OCI-LY1 (cell line): ENCODE measurements around the gene TBC1D5.

Experiments
- H2AFZ ChIP-seq: fragments of 200-600 bp; sonication (generic), shearing (Covaris generic); 2 replicates; pipeline ENCODE4 v1.6.0; 2014; ENCODE audit warnings: antibody characterized with exemption, mild to moderate bottlenecking, low read length
- H3F3A ChIP-seq: fragments of 200-600 bp; sonication (generic), shearing (Covaris generic); 2 replicates; pipeline ENCODE4 v1.6.0; 2014; ENCODE audit warnings: mild to moderate bottlenecking, antibody characterized with exemption, low read length, moderate library complexity; ENCODE audit not compliant: insufficient read depth
- H3K27ac ChIP-seq: fragments of 200-600 bp; sonication (generic); 2 replicates; pipeline ENCODE4 v1.5.1; 2014; ENCODE audit warnings: low read length, mixed run types, mild to moderate bottlenecking, low read depth; ENCODE audit not compliant: poor library complexity, severe bottlenecking
- H3K27me3 ChIP-seq: fragments of 200-600 bp; sonication (generic); 2 replicates; pipeline ENCODE4 v1.6.0; 2014; ENCODE audit warnings: antibody characterized with exemption, mild to moderate bottlenecking, low read length, moderate library complexity; ENCODE audit not compliant: insufficient read depth
- H3K36me3 ChIP-seq: fragments of 200-600 bp; sonication (generic); 2 replicates; pipeline ENCODE4 v1.6.1; 2014; ENCODE audit warnings: mild to moderate bottlenecking, antibody characterized with exemption, low read length, moderate library complexity, mixed read lengths; ENCODE audit not compliant: insufficient read depth
- H3K4me1 ChIP-seq: fragments of 200-600 bp; sonication (generic); 2 replicates; pipeline ENCODE4 v1.5.1; 2014; ENCODE audit warnings: mild to moderate bottlenecking, low read length, moderate library complexity; ENCODE audit not compliant: insufficient read depth, severe bottlenecking
- H3K4me2 ChIP-seq: fragments of 200-600 bp; sonication (generic), shearing (Covaris generic); 2 replicates; pipeline ENCODE4 v1.6.1; 2014; ENCODE audit warnings: low read length
- H3K4me3 ChIP-seq: fragments of 200-600 bp; sonication (generic); 2 replicates; pipeline ENCODE4 v1.5.1; 2014; ENCODE audit warnings: low read length, low read depth, mild to moderate bottlenecking, mixed read lengths; ENCODE audit not compliant: poor library complexity, severe bottlenecking
- H3K79me2 ChIP-seq: fragments of 200-600 bp; shearing (Covaris generic); 2 replicates; pipeline ENCODE4 v1.6.1; 2016; ENCODE audit warnings: mixed run types, low read length, mixed read lengths; ENCODE audit not compliant: insufficient read depth
- H3K9ac ChIP-seq: fragments of 200-600 bp; sonication (generic), shearing (Covaris generic); 2 replicates; pipeline ENCODE4 v1.6.1; 2014; ENCODE audit warnings: mild to moderate bottlenecking, low read length, mixed read lengths
- H3K9me2 ChIP-seq: fragments of 200-600 bp; sonication (generic), shearing (Covaris generic); 2 replicates; pipeline ENCODE4 v1.6.1; 2014; ENCODE audit warnings: low read depth, mild to moderate bottlenecking, low read length, mixed read lengths
- H3K9me3 ChIP-seq: fragments of 200-600 bp; shearing (Covaris generic); 2 replicates; pipeline ENCODE4 v1.6.1; 2014; ENCODE audit warnings: low read length, mixed read lengths
- H4K20me1 ChIP-seq: fragments of 200-600 bp; sonication (generic), shearing (Covaris generic); 2 replicates; pipeline ENCODE4 v1.6.0; 2016; ENCODE audit warnings: mild to moderate bottlenecking, low read length; ENCODE audit not compliant: insufficient read depth
- CTCF ChIP-seq: fragments of 200-600 bp; sonication (generic), shearing (Covaris generic); IDR thresholded peaks from 2 replicates; pipeline ENCODE4 v1.5.1; 2017; ENCODE audit warnings: mild to moderate bottlenecking, antibody characterized with exemption, low read length, moderate library complexity, mixed read lengths
- EZH2 ChIP-seq: fragments of 200-600 bp; sonication (generic), shearing (Covaris generic); IDR thresholded peaks from 2 replicates; pipeline ENCODE4 v1.8.0; 2017; ENCODE audit warnings: borderline replicate concordance, mixed run types, mild to moderate bottlenecking, antibody characterized with exemption, low read length, moderate library complexity, mixed read lengths

Gene TBC1D5

GRCh38 chr3:17550624-17551023 is 191.8 kb downstream of the TBC1D5 start:
- Histone ChIP-seq H3K36me3 (no peaks in the 10 kb centered on the region), H3K4me3 (no peak overlapping the region), H3K9ac (no peak overlapping the region), H3K9me2 (no peaks in the 10 kb centered on the region), H2AFZ (no peak overlapping the region), H4K20me1 (no peaks in the 10 kb centered on the region), H3K27me3 (no peaks in the 10 kb centered on the region), H3K4me1 (no peaks in the 10 kb centered on the region), H3K79me2 (0 out of 2 replicates have a peak, but pooled peaks cover 3% of the 10 kb centered on the region), H3K4me2 (no peak overlapping the region), H3F3A (no peaks in the 10 kb centered on the region), H3K27ac (no peak overlapping the region), H3K9me3 (no peaks in the 10 kb centered on the region)
- TF ChIP-seq CTCF (no peak), EZH2 (no peak)

- Histone ChIP-seq H3K4me3 (no peak overlapping the region), H4K20me1 (no peaks in the 10 kb centered on the region), H3K27ac (no peak overlapping the region), H3K4me2 (no peak overlapping the region), H3K4me1 (no peaks in the 10 kb centered on the region), H3K9me2 (no peaks in the 10 kb centered on the region), H3K36me3 (no peaks in the 10 kb centered on the region), H3K79me2 (0 out of 2 replicates have a peak, but pooled peaks cover 3% of the 10 kb centered on the region), H3F3A (no peaks in the 10 kb centered on the region), H3K9me3 (no peaks in the 10 kb centered on the region), H3K9ac (no peak overlapping the region), H3K27me3 (no peaks in the 10 kb centered on the region), H2AFZ (no peak overlapping the region)
- no peak for TF ChIP-seq EZH2
- no peak for TF ChIP-seq CTCF
Measured at GRCh38 chr3:17546500-17547255, 195.8 kb downstream of the TBC1D5 start.

GRCh38 chr3:17544632-17545031 is 197.8 kb downstream of the TBC1D5 start:
- Histone ChIP-seq H3K9me3 (no peaks in the 10 kb centered on the region), H3K36me3 (no peaks in the 10 kb centered on the region), H3K4me1 (no peaks in the 10 kb centered on the region), H3K9ac (no peak overlapping the region), H3K9me2 (no peaks in the 10 kb centered on the region), H4K20me1 (no peaks in the 10 kb centered on the region), H3F3A (no peaks in the 10 kb centered on the region), H3K79me2 (no peaks in the 10 kb centered on the region), H3K4me2 (no peak overlapping the region), H3K4me3 (no peak overlapping the region), H3K27ac (no peak overlapping the region), H3K27me3 (no peaks in the 10 kb centered on the region), H2AFZ (no peak overlapping the region)
- TF ChIP-seq CTCF (no peak), EZH2 (no peak)
